ENCODE measurements around the gene TRIM46.
A peak's percentile ranks its signal among the peaks of the same experiment; 100 is the strongest.
"Not testable (repeated sequence)": the region's sequence is repeated elsewhere in the genome, so short reads cannot be mapped to it uniquely, and the experiment has no call there.

TRIM46 gene

GRCh38 chr1:155136748-155137147 lies 36.9 kb upstream of the TRIM46 start:
- POLR2A ChIA-PET, result interaction anchor here (0.9 kb wide), 1 partner anchor 28 kb away, joined by 4 read pairs; no protein-coding TSS in a partner anchor
- CTCF ChIA-PET, result interaction anchor here (2.2 to 4.9 kb wide), 4 partner anchors 30 to 51 kb away, joined by 12 to 26 read pairs (median 15); partner anchors contain the start of gene KRTCAP2
- H3K4me3 ChIP-seq (ENCODE audit: low read depth, low read length), result peak overlapping the region; percentile 53
- no peak for DNase-seq (ENCODE audit: low read depth, low spot score)
- no peak for TF ChIP-seq CTCF (IDR thresholded peaks at IDR 0.05; ENCODE audit: insufficient read depth, low read length, missing control alignments)

- no peak for TF ChIP-seq CTCF (IDR thresholded peaks at IDR 0.05; ENCODE audit: insufficient read depth, low read length, missing control alignments)
- no peak for DNase-seq (ENCODE audit: low read depth, low spot score)
- POLR2A ChIA-PET, result no interaction called here
- CTCF ChIA-PET, result interaction anchor here (0.7 to 4.9 kb wide), 8 partner anchors 8 to 120 kb away, joined by 3 to 26 read pairs (median 8); partner anchors contain the start of gene KRTCAP2
- peak overlapping the region; percentile 53 for H3K4me3 ChIP-seq (ENCODE audit: low read depth, low read length)
Observed at GRCh38 chr1:155137154-155137949, 36.3 kb upstream of the TRIM46 start.

- DNase-seq (ENCODE audit: low read depth, low spot score), result no peak
- ChIA-PET CTCF (interaction anchor here (1.1 to 2.2 kb wide), 3 partner anchors 28 to 55 kb away, joined by 3 to 6 read pairs (median 3); no protein-coding TSS in a partner anchor), POLR2A (no interaction called here)
- peak within 1 kb of the TSS; percentile 83 for H3K4me3 ChIP-seq (ENCODE audit: low read depth, low read length)
- no peak for TF ChIP-seq CTCF (IDR thresholded peaks at IDR 0.05; ENCODE audit: insufficient read depth, low read length, missing control alignments)
Observed at GRCh38 chr1:155139895-155140629, 33.6 kb upstream of the TRIM46 start, which contains the start of gene DPM3. Gene DPM3 (minus strand): TSS chr1:155140531. CDS start chr1:155140240, 291 bp downstream.

GRCh38 chr1:155140630-155140953 lies 33.1 kb upstream of the TRIM46 start:
- POLR2A ChIA-PET, result no interaction called here

GRCh38 chr1:155141749-155142148 lies 31.9 kb upstream of the TRIM46 start:
- ChIA-PET POLR2A (no interaction called here), CTCF (interaction anchor here (1.1 to 2.2 kb wide), 2 partner anchors 31 to 56 kb away, joined by 7 to 9 read pairs; partner anchors contain the start of gene KRTCAP2)
- TF ChIP-seq CTCF (IDR thresholded peaks at IDR 0.05; ENCODE audit: insufficient read depth, low read length, missing control alignments), result no peak
- no peak overlapping the region for H3K4me3 ChIP-seq (ENCODE audit: low read depth, low read length)
- DNase-seq (ENCODE audit: low read depth, low spot score), result no peak

More at GRCh38 chr1:155140630-155140953, 33.1 kb upstream of the TRIM46 start:
- CTCF ChIA-PET, result interaction anchor here (1.1 to 2.2 kb wide), 3 partner anchors 27 to 55 kb away, joined by 3 to 6 read pairs (median 3); no protein-coding TSS in a partner anchor
- peak overlapping the region; percentile 83 for H3K4me3 ChIP-seq (ENCODE audit: low read depth, low read length)
- no peak for DNase-seq (ENCODE audit: low read depth, low spot score)
- TF ChIP-seq CTCF (IDR thresholded peaks at IDR 0.05; ENCODE audit: insufficient read depth, low read length, missing control alignments), result no peak

GRCh38 chr1:155145491-155145890 lies 28.2 kb upstream of the TRIM46 start:
- TF ChIP-seq CTCF (IDR thresholded peaks at IDR 0.05; ENCODE audit: insufficient read depth, low read length, missing control alignments), result no peak
- ChIA-PET POLR2A (no interaction called here), CTCF (interaction anchor here (1.2 to 1.6 kb wide), 2 partner anchors 11 to 54 kb away, joined by 3 to 6 read pairs; no protein-coding TSS in a partner anchor)
- no peak overlapping the region for H3K4me3 ChIP-seq (ENCODE audit: low read depth, low read length)
- no peak for DNase-seq (ENCODE audit: low read depth, low spot score)

GRCh38 chr1:155155996-155156643 lies 17.5 kb upstream of the TRIM46 start:
- POLR2A ChIA-PET; H3K4me3 ChIP-seq (ENCODE audit: low read depth, low read length): not testable (repeated sequence)
- CTCF ChIA-PET, result interaction anchor here (0.7 to 5.5 kb wide), 5 partner anchors 11 to 71 kb away, joined by 3 to 29 read pairs (median 4); partner anchors contain the start of gene KRTCAP2

More at GRCh38 chr1:155155996-155156643, 17.5 kb upstream of the TRIM46 start:
- DNase-seq (ENCODE audit: low read depth, low spot score), result not testable (repeated sequence)
